Measurements from ENCODE around the gene ITGA4. TPM values are rescaled to one million over a fixed set of nuclear protein-coding genes. Genes with fewer than 3 reads are reported as not detected.
"Not testable (repeated sequence)": the region's sequence is repeated elsewhere in the genome, so short reads cannot be mapped to it uniquely, and the experiment has no call there.

The ITGA4 gene
- total and polyA plus RNA-seq, 9 of the 15 experiments (the other 6 are each of a cell fraction or from before 2014, with no cell fraction given) = 0.06 to 0.81 (median 0.27) TPM

- TF ChIP-seq ETS1 (conservative IDR thresholded peaks at IDR 0.05; ENCODE audit: control insufficient read depth, low read depth, low read length) (no peak), ZBTB7A (IDR thresholded peaks at IDR 0.05; ENCODE audit: borderline replicate concordance, control insufficient read depth, low read depth, low read length) (no peak)
Measured at GRCh38 chr2:181444654-181445053, 12.5 kb upstream of the ITGA4 start (continued).

- no peaks in the 10 kb centered on the region for H3K27me3 ChIP-seq (ENCODE audit: control insufficient read depth in 2 of 2, insufficient read depth in 2 of 2, low read length in 2 of 2)
- ChIA-PET POLR2A (no interaction called here), CTCF (ENCODE audit: low intra/inter-chr PET ratio) (no interaction called here)
- no peak overlapping the region for H3K27ac ChIP-seq (ENCODE audit: extremely low read depth, low read depth, low read length)
- H4K20me1 ChIP-seq (replicated peaks; ENCODE audit: control insufficient read depth, insufficient read depth, low read length) = no peaks in the 10 kb centered on the region
- TF ChIP-seq HMGXB4 (CRISPR knock-in tag; IDR thresholded peaks at IDR 0.05) (no peak), ZNF280A (IDR thresholded peaks at IDR 0.05; ENCODE audit: low read depth, partially characterized antibody) (no peak), ADNP (tag; IDR thresholded peaks at IDR 0.05) (0 out of 2 replicates have a peak, but pooled peaks have one; percentile 24), GATAD2B (IDR thresholded peaks at IDR 0.05; ENCODE audit: borderline replicate concordance) (no peak), CBFA2T3 (IDR thresholded peaks at IDR 0.05) (peak; percentile 18; the same call in 1 of the 2 replicates)
- H3K4me3 ChIP-seq = no peak overlapping the region
- no peaks in the 10 kb centered on the region for H3K36me3 ChIP-seq (ENCODE audit: control insufficient read depth, insufficient read depth, low read length)
- in situ Hi-C loops (cut with MboI) = no loop called here
- intact Hi-C loops (cut with micrococcal nuclease) = no loop called here
- H3K79me2 ChIP-seq (ENCODE audit: control insufficient read depth, insufficient read depth, low read length) = no peaks in the 10 kb centered on the region
- H3K9ac ChIP-seq (ENCODE audit: insufficient read depth in 1 of 2, low read depth in 2 of 2, low read length in 2 of 2) = no peak overlapping the region
- BruUV-seq (replicated peaks) = no TSS peak
- no peaks in the 10 kb centered on the region for H3K9me1 ChIP-seq (ENCODE audit: control insufficient read depth, insufficient read depth, low read length)
- 0% methylated on average over 4 of the region's 4 CpGs for WGBS (ENCODE audit: insufficient coverage, low coverage, missing lambda C conversion rate)
- H3K4me2 ChIP-seq (ENCODE audit: insufficient read depth, low read length) = no peak overlapping the region
- H2AFZ ChIP-seq (ENCODE audit: low read depth, low read length) = no peak overlapping the region
- DNase-seq (ENCODE audit: extremely low read depth in 1 of 4, low spot score in 3 of 4) = no peak
- H3K9me3 ChIP-seq (replicated peaks; ENCODE audit: control insufficient read depth, insufficient read depth, low read depth, low read length) = no peaks in the 10 kb centered on the region
- ATAC-seq = no peak
- H3K4me1 ChIP-seq (replicated peaks in 1 of 2; ENCODE audit: control insufficient read depth in 2 of 2, insufficient read depth in 2 of 2, low read length in 2 of 2) = no peaks in the 10 kb centered on the region
- no peak for FAIRE-seq
Measured at GRCh38 chr2:181446985-181447384, 10.2 kb upstream of the ITGA4 start.

GRCh38 chr2:181449278-181449677 is 7.9 kb upstream of the ITGA4 start:
- H3K9me1 ChIP-seq (ENCODE audit: control insufficient read depth, insufficient read depth, low read length); in situ Hi-C loops (cut with MboI); intact Hi-C loops (cut with micrococcal nuclease); CTCF ChIA-PET (ENCODE audit: low intra/inter-chr PET ratio); H3K27me3 ChIP-seq (ENCODE audit: control insufficient read depth in 2 of 2, insufficient read depth in 2 of 2, low read length in 2 of 2); ATAC-seq; H3K9ac ChIP-seq (ENCODE audit: insufficient read depth in 1 of 2, low read depth in 2 of 2, low read length in 2 of 2); FAIRE-seq; H3K4me3 ChIP-seq; POLR2A ChIA-PET; H4K20me1 ChIP-seq (replicated peaks; ENCODE audit: control insufficient read depth, insufficient read depth, low read length); H3K36me3 ChIP-seq (ENCODE audit: control insufficient read depth, insufficient read depth, low read length); H3K27ac ChIP-seq (ENCODE audit: extremely low read depth, low read depth, low read length); H3K9me3 ChIP-seq (replicated peaks; ENCODE audit: control insufficient read depth, insufficient read depth, low read depth, low read length); H2AFZ ChIP-seq (ENCODE audit: low read depth, low read length); H3K4me1 ChIP-seq (replicated peaks in 1 of 2; ENCODE audit: control insufficient read depth in 2 of 2, insufficient read depth in 2 of 2, low read length in 2 of 2); DNase-seq (ENCODE audit: extremely low read depth in 1 of 4, low spot score in 3 of 4); BruUV-seq (replicated peaks); H3K79me2 ChIP-seq (ENCODE audit: control insufficient read depth, insufficient read depth, low read length); H3K4me2 ChIP-seq (ENCODE audit: insufficient read depth, low read length): not testable (repeated sequence)

All from K562 (cell line).